ENCODE measurements around the gene RIMS1.

RIMS1 gene

DNA sequence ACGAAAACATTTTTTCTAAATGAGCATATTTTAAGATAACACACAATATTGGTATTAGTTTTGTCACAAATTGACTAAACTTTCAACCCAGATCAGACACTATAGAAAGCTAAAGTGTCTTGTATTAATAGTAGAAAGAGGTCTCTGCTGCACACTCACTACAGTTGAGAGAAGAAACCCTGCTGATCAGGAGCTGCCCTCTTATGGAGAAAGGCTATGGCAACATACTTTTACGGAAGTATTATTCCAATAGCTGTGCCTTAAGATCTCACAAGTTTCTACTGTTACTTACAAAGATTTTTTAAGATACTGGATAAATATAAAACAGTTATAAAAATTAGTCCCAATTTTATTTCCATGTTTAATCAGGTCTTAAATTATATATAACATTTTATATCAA lies 155.7 kb downstream of the RIMS1 start:
- H3K9me3 ChIP-seq (replicated peaks in 1 of 11): no peaks in the 10 kb centered on the region

DNA sequence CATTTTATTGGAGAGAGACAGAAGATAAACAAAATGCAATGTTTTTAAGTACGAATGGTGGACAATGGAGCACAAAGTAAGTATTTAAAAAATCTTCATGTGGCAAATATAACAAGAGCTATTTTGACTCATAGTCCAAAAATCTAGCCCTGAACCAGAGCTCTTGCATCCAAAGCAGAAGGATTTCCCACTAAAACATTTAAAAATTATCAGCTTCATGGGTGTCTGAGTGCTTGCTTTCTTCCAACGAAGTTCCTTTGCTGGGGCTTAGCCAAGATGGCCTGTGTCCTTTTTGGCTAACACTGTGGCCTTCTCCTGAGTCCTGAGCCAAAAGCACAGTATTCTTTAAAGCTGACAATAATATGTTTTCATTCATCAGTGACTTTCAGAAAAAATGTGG lies 161.7 kb downstream of the RIMS1 start:
- H3K36me3 ChIP-seq: no peaks in the 10 kb centered on the region
- no peaks in the 10 kb centered on the region for H4K20me1 ChIP-seq
- no peak overlapping the region for H3K9ac ChIP-seq
- no peak for TF ChIP-seq Cebpa-rat (IDR thresholded peaks at IDR 0.05)
- no peaks in the 10 kb centered on the region for H3K4me1 ChIP-seq
- H3K27me3 ChIP-seq: no peaks in the 10 kb centered on the region
- H3K4me3 ChIP-seq: no peak overlapping the region
- H3K4me2 ChIP-seq: no peak overlapping the region
- no peaks in the 10 kb centered on the region for H3K9me3 ChIP-seq (replicated peaks in 1 of 11)
- no peak overlapping the region for H3K27ac ChIP-seq

More for the DNA sequence above, 155.7 kb downstream of the RIMS1 start:
- Histone ChIP-seq H3K4me2 (no peak overlapping the region), H3K36me3 (no peaks in the 10 kb centered on the region), H3K4me3 (no peak overlapping the region), H3K4me1 (peaks cover 0 to 9% (median 0%) of the 10 kb centered on the region in 10 experiments; a peak in 4 of 20 replicates), H3K9ac (no peak overlapping the region), H4K20me1 (no peaks in the 10 kb centered on the region), H3K27ac (no peak overlapping the region), H3K27me3 (no peaks in the 10 kb centered on the region)
- TF ChIP-seq Cebpa-rat (IDR thresholded peaks at IDR 0.05): no peak

DNA sequence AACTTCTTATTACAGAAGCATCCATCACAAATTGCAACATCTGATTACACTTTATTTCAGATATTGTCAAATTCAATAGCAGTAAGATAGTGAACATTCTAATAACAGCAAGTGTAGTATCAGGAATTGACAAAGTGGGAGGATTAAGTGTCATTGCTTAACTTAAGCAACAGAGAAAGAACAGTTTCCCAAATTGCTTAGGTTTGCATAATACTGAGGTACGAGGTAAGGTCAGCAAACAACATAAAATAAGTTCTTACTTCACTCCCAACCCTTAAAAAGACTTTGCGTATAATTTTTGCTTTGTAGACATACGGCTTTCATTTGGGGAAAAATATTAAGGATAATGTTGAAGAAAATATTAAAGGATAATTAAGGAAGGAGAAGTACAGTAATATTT lies 163.0 kb downstream of the RIMS1 start:
- TF ChIP-seq Cebpa-rat (IDR thresholded peaks at IDR 0.05): no peak
- no peak overlapping the region for H3K4me3 ChIP-seq
- H3K4me1 ChIP-seq: no peaks in the 10 kb centered on the region

DNA sequence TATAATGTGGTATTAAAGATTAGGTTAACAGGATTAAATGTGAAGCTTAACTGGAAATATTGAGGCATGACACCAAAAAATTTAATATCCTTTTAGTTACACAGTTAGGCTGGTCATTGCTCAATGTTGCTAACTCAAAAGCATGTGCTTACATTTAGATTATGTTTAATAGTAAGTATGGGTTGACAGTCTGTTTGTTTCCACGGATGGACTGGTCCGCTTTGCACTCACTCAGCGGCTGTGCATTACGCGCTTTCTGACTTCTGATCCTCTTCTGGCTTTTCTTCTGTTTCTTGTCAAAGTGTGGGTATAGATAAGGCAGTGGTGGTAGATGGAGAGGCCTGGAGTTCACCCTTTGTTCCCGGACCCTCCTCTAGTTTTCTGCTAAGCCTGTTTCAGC lies 174.9 kb downstream of the RIMS1 start:
- H3K4me2 ChIP-seq: no peak overlapping the region
- H3K36me3 ChIP-seq: no peaks in the 10 kb centered on the region
- H3K9me3 ChIP-seq (replicated peaks in 1 of 11): no peaks in the 10 kb centered on the region
- no peaks in the 10 kb centered on the region for H4K20me1 ChIP-seq
- H3K27me3 ChIP-seq: no peaks in the 10 kb centered on the region
- no peak overlapping the region for H3K4me3 ChIP-seq
- no peak for TF ChIP-seq Cebpa-rat (IDR thresholded peaks at IDR 0.05)
- H3K9ac ChIP-seq: no peak overlapping the region
- no peak overlapping the region for H3K27ac ChIP-seq
- H3K4me1 ChIP-seq: peaks cover 0 to 6% (median 2%) of the 10 kb centered on the region in 10 experiments; a peak in 3 of 20 replicates

More for the DNA sequence above, 163.0 kb downstream of the RIMS1 start:
- Histone ChIP-seq H3K4me2 (no peak overlapping the region), H4K20me1 (no peaks in the 10 kb centered on the region), H3K9ac (no peak overlapping the region), H3K27ac (no peak overlapping the region), H3K36me3 (no peaks in the 10 kb centered on the region), H3K9me3 (replicated peaks in 1 of 11) (peaks cover 0 to 6% (median 0%) of the 10 kb centered on the region in 11 experiments; a peak in 2 of 22 replicates), H3K27me3 (no peaks in the 10 kb centered on the region)

DNA sequence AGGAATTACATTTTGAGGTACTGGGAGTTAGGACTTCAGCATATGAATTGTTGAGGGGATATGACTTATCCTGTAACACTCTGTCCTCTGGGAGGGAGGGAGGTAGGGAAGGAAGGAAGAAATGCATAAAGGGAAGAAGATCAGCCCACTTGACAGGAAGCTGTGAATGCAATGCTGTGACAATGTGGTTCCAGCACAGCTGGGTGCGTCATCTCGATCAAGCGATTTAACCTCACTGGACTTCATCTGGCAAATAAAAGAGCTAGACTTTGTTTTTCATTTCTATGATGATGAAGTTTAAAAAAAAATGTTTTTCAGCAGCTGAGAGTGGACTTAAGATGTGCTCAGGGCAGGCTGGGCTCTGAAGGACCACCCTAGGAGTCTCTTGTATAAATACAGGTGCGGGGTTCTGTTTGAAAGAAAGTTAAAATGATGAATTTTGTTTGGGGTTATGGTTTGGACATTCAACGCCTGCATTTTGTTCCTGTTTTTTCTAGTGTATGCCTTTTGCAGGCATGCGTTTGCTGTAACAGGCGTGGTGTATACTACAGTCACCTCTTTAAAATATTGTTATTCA lies 178.1 kb downstream of the RIMS1 start:
- H3K4me2 ChIP-seq: peak overlapping the region in 6 of 11 experiments; percentile 7 to 42 (median 16); a peak in 4 of 22 replicates
- H3K36me3 ChIP-seq: no peaks in the 10 kb centered on the region
- H3K4me1 ChIP-seq: peaks cover 0 to 6% (median 2%) of the 10 kb centered on the region in 10 experiments; a peak in 3 of 20 replicates
- no peak for TF ChIP-seq Cebpa-rat (IDR thresholded peaks at IDR 0.05)
- no peaks in the 10 kb centered on the region for H3K9me3 ChIP-seq (replicated peaks in 1 of 11)
- no peak overlapping the region for H3K27ac ChIP-seq
- H3K9ac ChIP-seq: no peak overlapping the region
- H3K27me3 ChIP-seq: no peaks in the 10 kb centered on the region
- H3K4me3 ChIP-seq: no peak overlapping the region
- H4K20me1 ChIP-seq: no peaks in the 10 kb centered on the region

DNA sequence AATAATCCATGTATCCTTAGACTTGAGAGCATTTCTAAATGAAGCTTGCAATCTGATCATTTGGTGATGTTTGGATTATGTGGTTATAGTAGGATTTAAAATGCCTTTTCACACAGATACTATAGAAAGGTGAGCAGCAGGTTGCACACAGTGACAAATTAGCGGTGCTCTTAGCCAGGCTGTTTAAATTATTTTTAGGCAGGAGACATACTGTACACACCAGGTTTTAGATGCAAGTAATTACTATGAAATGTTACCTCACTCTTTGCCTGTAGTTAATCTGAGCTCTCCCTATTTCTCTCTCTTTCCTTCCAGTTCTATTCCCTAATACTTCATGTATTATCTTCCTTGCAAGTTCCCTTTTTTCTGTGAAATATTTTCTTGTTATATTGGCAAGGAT lies 191.7 kb downstream of the RIMS1 start:
- Histone ChIP-seq H4K20me1 (no peaks in the 10 kb centered on the region), H3K9me3 (replicated peaks in 1 of 11) (no peaks in the 10 kb centered on the region), H3K36me3 (no peaks in the 10 kb centered on the region), H3K27ac (no peak overlapping the region), H3K27me3 (no peaks in the 10 kb centered on the region), H3K4me2 (no peak overlapping the region), H3K4me1 (peaks cover 0 to 25% (median 0%) of the 10 kb centered on the region in 10 experiments; a peak in 7 of 20 replicates), H3K4me3 (no peak overlapping the region), H3K9ac (no peak overlapping the region)
- TF ChIP-seq Cebpa-rat (IDR thresholded peaks at IDR 0.05): no peak

DNA sequence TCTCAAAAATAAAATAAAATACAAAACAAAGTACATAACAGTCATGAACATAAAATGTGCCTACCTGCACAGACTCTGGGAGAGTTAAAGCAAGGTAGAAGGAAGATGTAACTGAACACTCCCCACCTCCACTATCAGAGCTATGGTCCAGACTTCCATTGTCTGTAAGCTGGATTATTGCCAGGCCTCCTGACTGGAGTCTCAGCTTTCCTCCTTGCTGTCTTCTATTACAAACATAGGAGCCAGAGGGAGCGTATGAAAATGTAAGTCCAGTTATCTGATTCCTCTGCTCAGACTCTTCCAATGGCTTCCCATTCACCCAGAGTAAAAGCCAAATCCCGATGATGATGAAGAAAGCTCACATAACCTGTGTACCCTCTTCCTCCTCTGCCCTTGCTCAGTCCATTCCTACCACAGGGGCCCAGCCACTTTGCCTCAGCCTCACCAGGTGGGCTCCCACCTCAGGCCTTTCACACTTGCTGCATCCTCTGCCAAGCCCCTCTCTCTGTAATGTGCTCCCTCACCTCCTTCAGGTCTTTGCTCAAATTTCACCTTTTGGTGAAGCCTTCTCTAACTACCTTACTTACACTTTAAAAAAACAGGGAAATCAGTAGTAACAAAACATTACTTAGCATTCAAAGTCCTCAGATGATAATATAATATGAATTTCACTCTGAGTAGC lies 194.1 kb downstream of the RIMS1 start:
- Histone ChIP-seq H3K27me3 (no peaks in the 10 kb centered on the region), H3K36me3 (no peaks in the 10 kb centered on the region), H3K4me2 (no peak overlapping the region), H3K4me3 (no peak overlapping the region), H3K4me1 (peaks cover 0 to 43% (median 0%) of the 10 kb centered on the region in 10 experiments; a peak in 7 of 20 replicates), H4K20me1 (no peaks in the 10 kb centered on the region), H3K9me3 (replicated peaks in 1 of 11) (no peaks in the 10 kb centered on the region), H3K9ac (no peak overlapping the region), H3K27ac (no peak overlapping the region)
- TF ChIP-seq Cebpa-rat (IDR thresholded peaks at IDR 0.05): no peak

DNA sequence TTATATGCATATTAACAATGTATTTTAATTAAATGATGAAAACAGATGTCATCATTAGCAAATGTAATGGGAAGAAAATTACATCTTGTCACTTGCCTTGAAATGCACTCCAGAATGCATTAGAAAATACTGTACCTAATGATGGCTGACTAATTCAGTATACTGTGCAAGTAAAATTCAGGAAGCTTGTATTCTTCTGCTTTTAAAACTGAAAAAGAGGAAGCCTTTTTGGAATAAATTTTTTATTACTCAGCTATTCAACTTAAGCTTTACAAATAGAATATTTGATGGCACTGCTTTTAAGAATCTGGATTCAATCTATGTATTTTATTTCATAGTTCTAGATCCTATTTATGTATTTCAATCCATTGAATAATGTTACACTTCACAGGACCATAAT lies 195.5 kb downstream of the RIMS1 start:
- Histone ChIP-seq H4K20me1 (no peaks in the 10 kb centered on the region), H3K4me3 (no peak overlapping the region), H3K9ac (no peak overlapping the region), H3K4me2 (peak overlapping the region in 3 of 11 experiments; percentile 38 to 75 (median 72); a peak in 4 of 22 replicates), H3K27ac (peak overlapping the region in 2 of 11 experiments; percentile 33 to 51; a peak in 4 of 22 replicates), H3K36me3 (no peaks in the 10 kb centered on the region), H3K4me1 (peaks cover 0 to 43% (median 0%) of the 10 kb centered on the region in 10 experiments; a peak in 7 of 20 replicates), H3K9me3 (replicated peaks in 1 of 11) (no peaks in the 10 kb centered on the region), H3K27me3 (no peaks in the 10 kb centered on the region)
- no peak for TF ChIP-seq Cebpa-rat (IDR thresholded peaks at IDR 0.05)

DNA sequence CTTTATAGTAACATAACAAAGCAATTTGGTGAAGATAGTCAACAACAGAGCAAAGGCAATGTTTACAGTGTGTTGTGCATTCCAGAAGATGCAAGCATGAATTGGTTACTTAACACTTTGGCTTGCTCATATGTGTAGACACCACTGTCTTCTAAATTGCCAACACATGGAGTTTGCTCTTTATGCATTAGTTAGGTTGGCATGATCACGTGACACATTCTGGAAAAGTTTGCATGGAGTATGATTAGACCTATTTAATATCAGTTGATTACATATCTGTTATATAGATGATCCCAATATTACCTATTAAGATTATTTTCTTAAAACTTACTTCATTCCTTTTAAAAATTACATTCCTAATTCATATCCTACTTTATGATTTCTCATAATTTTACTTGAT lies 197.6 kb downstream of the RIMS1 start:
- Histone ChIP-seq H3K9ac (0 out of 22 replicates have a peak overlapping the region, but pooled peaks of 1 of the 11 experiments have one; percentile 36), H3K36me3 (no peaks in the 10 kb centered on the region), H3K4me2 (peak overlapping the region in 2 of 11 experiments; percentile 18 to 40; a peak in 4 of 22 replicates), H3K27ac (no peak overlapping the region), H3K4me1 (peaks cover 0 to 43% (median 0%) of the 10 kb centered on the region in 10 experiments; a peak in 7 of 20 replicates), H3K4me3 (no peak overlapping the region), H3K9me3 (replicated peaks in 1 of 11) (no peaks in the 10 kb centered on the region), H4K20me1 (no peaks in the 10 kb centered on the region), H3K27me3 (no peaks in the 10 kb centered on the region)
- no peak for TF ChIP-seq Cebpa-rat (IDR thresholded peaks at IDR 0.05)
